Measurements from ENCODE around the gene MRPL55.

The MRPL55 gene

DNA sequence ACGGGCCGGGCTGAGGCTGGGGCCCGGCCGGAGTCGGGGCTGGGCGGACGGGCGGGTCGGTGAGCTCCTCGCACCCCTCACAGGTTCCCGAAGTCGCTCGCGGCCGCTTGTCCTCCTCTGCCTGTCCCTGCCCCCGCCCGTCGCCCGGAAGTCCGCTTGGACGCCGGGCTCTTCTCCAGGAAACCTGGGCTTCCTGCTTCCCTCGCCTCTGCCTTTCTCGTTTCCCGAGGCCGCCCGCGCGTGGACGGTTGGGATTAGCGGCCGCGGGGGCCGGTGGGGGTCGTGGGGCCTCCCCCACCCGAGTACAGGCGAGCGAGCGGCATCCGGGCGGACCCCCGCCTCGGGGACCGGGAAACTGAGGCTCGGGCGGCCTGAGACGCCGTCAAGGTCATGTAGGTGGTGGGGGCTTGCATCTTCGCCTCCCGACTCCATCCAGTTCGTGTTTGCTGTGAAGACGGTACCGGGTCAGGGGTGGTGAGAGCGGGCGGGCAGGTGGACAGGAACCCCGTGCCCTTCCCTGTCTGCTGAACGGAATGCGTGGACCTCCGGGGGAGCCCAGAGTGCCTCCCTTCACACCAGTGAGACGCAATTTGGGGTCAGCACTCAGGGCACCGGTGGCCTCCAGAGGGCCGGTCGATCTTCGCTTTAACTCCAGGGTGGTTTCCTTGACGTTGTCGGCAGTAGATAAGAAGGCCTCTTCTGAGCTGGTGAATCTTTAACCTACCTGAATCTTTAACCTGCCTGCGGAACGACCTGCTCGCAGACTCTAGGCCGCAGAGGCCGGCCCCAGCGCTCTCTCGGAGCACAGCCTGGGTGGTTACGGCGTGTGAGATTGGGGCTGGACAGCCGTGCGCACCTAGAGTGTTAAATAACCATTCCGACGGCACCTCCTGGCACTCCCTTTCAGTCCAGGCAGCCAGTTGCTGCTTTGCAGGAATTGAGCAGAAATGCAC is 25.9 kb downstream of the MRPL55 start:
- DNase-seq = peak; percentile 41

DNA sequence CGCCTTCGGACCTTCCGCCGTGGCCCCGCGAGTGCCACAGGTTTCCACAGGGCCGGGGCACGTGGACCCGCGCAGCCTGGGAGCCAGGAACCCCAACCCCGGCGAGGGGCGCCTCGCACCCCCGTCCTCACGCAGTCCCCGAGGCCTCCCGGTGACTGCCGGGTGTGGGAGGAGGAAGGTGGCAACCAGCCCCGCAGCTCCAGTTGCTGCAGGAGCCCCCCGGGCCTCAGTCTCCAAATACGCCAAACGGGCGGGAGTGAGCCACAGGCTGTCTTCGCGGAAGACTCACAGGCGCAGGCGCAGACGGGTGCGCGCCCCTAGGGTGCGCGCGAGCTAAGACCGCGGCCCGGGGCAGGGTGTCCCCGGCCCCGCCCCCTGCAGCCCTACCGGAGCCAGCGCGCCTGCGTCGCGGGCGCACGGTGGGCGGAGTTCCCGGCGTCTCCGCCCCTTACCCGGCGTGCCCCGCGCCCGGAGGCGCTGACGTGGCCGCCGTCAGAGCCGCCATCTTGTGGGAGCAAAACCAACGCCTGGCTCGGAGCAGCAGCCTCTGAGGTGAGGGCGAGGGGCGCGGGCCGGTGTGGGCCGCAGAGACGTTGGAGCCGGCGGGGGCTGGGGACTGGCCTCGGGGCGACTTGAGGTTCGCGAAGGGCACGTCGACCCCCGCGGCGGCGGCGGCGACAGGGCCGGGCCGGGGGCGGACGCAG is 26.7 kb downstream of the MRPL55 start, which contains the start of gene ARF1:
ARF1 (plus strand) TSS at position 495 of the 704 bp plus-strand sequence. CDS start 14,407 bp downstream, outside the sequence.
- DNase-seq = peak; percentile 93

DNA sequence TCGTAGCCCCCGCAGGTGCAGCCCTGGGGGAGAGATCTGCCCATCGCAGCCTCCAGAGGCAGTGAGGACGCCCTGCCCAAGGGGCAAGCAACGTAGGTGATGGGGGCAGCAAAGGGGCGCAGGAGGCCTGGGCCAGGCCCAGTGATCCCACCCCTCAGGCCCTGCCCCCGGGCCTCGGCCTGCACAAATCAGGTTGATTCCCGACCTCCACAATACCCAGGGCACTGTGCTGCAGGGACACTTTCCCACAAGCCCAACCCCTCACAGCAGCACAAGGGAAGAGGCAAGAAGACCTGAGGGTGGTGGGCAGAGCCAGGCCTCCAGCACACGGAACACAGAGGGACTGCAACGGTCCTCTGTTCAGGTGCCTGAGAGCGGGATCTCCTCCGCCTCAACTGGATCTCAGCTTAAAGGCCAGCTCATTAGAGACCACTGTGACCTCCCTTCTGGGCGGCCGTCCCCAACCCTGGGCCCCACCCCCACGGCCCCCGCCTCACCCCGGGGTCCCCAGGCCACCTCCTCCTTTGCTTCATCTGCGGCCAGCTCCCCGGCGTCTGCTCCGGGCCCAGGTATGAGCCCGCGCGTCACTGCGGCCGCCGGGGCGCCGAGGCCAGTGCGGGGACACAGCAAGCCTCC is 27.4 kb downstream of the MRPL55 start:
- no peak for DNase-seq

DNA sequence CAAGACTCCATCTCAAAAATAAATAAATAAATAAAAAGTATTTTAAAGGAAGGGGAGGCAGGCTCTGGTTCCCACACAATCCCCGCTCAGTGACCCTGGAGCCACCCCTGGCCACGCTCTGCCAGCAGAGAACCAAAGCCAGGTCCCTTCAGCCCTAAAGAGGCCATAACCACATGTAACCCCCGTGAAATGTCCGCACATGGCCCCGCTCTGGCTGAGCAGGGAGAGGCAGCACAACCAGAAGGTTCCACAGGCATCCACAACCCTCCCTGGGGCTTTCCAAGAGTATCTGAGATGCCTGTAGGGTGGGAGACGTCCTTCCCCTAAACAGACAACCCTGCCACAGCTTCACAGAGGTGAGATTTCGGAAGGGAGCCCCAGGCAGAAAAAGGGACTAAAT is 28.0 kb downstream of the MRPL55 start:
- DNase-seq = no peak

DNA sequence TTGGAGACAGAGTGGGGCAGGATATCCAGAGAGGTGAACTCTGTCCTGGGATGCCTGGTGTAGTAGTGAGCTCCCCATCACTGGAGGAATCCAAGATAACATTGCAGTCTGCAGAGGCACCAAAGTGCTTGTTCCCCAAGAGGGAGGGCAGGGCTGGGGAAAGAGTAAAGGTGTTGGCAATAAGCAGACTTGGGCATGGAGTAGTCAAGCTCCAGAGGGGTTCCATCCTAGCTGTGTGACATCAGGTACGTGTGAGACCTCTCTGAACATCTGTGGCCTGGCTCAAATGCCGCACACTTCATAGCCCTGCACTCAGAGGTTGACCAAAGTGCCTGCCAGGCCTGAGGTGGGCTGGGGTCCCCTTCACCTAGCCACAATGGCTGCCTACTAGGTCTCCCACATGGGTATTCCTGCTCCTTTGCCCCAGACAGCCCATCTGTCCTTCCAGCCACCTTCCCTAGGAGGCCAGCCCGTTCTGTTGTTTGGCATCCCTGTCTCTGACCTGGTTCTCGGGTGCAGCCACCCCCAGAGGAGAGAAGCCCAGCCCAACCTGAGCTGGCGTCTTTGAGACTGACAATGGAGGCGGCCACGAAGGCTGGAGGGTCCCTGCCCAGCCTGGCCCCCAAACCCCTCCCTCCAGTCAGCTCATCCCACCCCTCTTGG is 29.4 kb downstream of the MRPL55 start:
- DNase-seq = no peak

DNA sequence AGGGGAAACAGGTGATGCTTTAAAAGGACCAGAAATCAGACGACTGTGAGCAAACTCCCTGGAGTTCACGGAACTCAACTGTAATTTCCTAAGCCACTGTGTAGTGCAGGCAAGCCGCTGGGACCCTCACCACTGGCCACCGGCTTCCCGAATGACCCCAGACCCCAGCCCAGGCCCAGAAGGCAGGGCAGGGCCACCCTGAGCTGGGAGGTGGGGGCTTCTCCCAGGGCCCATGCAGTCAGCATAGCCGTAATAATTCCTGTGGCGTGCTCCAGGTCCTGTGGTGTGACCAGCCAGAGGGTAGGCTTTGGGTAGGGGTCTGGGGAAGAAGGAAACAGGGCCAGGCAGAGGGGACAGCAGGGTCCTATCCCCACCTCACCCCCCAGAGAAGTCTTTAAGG is 30.1 kb downstream of the MRPL55 start:
- no peak for DNase-seq

DNA sequence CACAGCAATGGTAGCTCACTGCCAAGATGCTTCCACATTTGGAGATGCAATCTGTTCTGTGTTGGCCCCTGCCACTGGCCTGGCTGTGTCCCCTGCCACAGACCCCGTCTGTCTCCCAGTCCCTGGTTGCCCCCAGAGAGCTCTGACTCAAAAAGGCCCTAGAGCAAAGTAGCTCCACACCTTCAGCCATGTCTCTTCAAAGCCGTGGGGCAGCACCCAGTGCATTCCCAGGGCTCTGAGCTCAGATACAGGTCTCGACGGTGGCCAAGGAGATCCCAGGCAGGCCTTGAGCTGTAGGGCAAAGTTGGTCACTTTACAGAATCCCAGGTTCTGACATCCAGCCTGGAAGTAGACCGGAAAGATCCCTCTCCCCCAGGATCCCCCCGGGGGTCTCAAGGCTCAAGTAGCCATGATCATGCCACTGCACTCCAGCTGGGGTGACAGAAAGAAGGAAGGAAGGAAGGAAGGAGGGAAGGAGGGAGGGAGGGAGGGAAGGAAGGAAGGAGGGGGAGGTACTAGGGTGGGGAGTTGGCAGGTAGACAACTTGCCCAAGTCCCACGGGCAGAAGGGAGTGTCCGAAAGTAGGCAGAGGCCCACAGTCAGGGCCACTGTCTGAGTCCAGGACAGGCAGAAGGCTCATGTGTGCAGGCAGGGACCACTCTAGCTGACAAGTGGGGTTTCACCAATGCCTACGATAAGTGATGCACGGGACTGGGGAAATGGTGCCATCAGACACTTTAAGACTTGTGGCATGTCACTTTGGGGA is 31.4 kb downstream of the MRPL55 start:
- no peak for DNase-seq

DNA sequence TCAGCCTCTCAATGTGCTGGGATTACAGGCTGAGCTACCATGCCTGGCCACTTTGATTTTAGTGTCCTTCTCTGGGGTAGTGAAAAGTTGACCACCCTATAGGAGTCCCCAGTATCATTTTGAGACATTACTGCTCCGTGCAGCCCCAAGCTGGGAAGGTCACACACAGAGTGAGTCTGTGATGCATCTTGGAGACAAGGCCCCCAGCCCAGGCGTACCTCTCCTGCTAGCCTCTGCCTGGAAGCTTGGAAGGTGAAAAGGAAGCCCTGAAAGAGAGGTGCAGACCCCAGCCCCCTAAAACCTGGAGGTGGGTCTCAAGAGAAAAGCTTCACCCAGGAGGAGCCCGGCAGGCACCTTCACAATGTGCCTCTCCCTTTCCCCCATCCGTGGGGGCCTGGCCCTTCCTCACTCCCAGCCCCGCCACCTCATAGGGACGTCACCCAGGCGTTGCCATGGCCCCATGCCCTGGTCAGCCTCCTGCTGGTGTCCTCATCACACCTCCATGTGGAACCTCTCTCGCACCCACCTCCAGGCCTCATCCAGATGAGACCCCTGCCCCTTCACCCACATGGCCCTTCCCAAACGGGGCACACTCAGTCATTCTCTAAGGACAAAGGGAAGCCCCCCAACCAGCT is 32.2 kb downstream of the MRPL55 start:
- DNase-seq = no peak

DNA sequence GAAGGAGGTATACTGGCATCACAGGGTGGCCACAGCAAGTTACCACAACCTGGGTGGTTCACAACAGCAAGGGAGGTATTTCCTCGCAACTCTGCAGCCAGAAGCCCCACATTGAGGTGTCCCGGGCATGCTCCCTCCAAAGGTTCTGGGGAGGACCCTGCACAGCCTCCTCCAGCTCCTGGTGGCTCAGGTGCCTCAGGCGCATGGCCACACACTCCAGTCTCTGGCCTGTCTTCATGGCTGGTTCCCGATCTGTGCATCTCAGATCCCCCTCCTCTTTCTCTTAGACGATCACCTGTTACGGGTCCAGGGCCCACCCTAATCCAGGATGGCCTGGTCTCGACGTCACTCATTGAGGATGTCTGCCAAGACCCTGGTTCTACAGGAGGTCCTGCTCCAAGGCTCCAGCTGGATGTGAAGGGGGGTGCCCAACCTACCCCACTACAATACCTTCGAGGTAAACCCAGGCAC is 33.3 kb downstream of the MRPL55 start:
- DNase-seq = no peak

DNA sequence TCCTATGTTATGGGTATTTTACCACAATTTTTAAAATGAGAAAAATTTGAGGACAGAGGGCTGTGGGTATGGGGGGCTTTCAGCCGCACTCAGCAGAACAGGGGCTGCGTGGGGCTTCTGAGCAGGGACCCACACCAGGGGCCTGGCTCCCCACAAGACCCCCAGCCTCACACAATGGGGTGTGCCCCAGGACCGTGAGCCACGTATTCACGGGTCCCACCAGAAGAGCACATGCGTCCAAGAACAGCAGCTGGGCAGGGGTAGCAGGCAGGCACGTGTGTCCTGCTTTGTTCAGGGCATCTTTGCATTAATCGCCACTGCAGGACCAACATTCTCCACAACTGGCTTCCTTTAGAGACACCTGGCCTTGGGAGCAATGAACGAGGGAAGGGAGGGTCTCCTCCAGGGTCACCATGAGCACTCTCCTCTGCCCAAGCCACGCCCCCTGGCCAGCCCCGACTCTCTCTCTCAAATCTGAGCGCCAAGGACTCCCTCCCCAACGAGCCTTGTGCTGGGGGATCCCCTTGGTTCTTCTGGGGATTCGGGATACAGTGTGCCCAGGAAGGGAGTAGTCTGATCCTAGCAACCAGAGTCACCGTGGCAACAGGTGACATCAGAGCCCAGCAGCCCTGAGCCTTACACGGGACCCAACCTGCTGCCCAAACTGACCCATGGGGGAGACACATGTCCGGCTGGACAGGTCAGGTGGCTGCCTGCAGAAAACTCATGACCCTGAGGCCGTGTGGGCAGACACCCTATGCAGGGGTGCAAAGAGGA is 34.0 kb downstream of the MRPL55 start:
- no peak for DNase-seq

DNA sequence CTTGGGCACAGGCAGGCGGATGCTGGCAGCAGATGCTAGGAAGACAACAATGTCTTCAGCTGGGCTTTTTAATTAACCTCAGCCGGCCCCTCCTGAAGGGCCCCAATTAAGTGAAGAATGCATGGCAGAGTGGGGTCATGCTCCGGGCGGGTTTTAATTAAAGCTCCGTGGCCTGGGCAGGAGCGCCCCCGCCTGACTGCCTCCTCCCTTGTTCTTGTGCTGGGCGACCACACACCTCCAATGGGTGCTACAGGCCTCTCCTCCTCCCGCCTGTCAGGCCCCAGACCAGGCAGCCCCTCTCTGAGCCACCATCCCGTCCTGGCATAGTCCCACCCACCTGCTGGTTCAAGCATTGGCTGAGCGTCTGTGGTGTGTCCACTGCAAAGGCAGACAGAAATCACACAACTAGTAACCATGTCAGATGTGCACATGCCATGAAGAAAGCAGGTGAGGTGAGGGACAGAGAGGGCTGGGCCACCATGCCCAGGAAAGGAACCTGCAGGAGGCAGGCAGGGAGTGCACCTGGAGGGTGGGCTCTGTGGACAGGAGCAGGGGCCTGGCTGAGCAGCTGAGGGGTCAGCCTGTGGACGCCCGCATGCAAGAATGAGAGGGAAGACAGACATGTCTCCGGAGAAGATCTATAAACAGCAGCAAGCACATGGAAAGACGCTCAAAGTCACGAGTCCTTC is 35.1 kb downstream of the MRPL55 start:
- no peak for DNase-seq

DNA sequence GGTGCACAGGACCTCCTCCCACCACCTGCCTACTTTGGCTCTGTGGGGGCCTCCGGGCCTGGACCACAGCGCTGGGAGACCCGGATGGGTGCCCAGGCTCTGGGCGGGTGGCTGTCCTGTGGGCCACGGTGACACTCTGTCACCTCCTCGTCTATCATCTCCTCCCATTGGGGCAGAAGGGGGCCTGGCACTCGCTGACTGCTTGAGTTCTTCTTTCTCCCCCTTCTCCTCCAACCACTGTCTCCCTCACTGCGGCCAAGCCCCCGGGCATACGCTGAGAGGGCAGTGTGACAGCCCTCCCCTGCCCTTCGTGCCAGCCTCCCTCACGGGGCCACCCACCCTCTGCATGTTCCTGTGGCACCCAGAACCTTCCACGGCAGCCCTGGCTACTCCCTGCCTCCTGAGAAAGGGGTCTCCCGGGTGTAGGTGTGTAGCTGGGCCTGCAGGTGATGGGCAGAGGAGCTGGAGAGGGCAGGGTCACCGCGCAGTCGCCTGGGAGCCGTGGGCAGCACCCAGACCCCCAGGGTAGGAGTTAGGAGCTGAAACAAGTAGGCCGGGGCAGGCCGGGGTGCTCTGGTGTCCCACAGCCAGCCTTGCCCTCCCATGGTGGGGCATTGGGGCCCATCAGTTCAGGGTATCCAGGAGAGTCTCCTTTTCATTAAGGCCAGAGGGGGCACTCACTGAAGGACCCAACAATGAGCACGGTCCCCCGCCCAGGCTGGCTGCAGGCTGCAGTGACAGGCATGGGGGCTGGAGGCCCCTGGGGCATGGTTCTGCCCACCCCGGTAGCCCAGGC is 35.8 kb downstream of the MRPL55 start:
- no peak for DNase-seq

DNA sequence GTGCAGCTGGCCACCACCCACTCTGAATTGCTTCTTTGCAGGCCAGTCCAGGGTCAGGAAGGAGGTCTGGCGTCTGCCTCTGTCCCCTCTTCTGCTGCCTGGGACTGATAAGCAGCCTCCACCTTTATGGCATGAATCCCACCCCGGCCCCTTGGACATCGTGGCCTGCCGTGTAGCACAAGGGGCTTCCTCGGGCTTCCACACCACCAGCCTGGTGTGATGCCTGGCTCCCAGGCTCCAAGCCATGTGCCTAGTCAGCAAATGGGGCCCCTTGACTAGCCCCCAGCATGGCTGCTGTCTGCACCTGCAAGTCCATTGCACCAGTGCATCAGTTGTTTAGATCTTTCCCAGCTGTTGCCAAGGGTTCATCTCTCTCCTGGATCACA is 36.4 kb downstream of the MRPL55 start:
- DNase-seq = no peak

DNA sequence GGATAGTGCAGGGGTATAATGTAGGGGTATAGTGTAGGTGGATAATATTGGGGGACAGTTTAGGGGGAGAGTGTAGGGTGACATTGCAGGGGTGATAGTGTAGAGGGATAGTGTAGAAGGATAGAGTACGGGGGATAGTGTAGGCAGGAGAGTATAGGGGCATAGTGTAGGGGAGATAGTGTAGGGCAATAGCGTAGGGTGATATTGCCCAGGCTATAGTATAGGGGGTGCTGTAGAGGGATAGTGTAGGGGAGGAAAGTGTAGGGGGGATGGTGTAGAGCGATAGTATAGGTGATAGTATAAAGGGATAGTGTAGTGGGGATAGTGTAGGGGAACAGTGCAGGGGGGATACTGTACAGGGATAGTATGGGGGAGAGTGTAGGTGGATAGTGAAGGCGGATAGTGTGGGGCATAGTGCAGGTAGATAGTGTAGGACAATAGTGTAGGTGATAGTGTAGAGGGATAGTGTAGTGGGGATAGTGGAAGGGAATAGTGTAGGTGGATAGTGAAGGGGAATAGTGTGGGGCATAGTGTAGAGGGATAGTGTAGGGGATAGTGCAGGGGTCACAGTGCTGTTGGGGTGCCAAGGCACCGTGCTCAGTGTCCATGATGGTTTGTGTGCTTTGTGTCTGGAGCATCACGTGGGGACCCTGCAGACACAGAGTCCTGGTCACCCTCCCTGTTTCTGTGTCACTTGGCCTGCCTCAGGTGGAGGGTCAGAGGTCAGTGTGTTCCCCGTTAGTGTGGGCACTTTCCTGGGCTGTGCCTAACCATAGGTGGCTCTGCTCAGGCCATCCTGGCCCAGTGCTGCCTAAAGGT is 37.1 kb downstream of the MRPL55 start:
- no peak for DNase-seq

DNA sequence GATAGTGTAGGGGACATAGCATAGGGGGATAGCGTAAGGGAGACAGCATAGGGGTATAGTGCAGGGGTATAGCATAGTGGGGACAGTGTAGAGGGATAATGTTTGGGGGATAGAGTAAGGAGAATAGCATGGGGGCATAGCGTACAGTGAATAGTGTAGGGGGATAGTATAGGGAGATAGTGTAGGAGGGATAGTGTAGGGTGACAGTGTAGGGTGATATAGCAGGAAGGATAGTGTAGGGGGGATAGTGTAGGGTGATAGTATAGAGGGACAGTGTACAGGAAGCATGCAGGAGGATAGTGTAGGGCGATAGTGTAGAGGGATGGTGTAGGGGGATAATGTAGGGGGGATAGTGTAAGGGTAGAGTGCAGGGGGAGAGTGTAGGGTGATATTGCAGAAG is 38.2 kb downstream of the MRPL55 start:
- DNase-seq = no peak

DNA sequence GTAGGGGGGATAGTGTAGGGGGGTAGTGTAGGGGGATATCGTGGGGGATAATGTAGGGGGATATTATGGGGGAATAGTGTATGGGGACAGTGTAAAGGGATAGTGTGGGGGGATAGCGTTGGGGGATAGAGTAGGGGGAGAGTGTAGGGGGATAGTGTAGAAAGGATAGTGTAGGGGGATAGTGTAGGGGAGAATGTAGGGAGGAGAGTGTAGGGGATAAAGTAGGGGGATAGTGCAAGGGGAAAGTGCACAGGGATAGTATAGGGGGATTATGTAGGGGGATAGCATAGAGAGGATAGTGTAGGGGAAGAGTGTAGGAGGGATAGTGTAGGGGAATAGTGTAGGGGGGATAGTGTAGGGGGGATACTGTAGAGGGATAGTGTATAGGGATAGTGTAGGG is 38.9 kb downstream of the MRPL55 start:
- no peak for DNase-seq

DNA sequence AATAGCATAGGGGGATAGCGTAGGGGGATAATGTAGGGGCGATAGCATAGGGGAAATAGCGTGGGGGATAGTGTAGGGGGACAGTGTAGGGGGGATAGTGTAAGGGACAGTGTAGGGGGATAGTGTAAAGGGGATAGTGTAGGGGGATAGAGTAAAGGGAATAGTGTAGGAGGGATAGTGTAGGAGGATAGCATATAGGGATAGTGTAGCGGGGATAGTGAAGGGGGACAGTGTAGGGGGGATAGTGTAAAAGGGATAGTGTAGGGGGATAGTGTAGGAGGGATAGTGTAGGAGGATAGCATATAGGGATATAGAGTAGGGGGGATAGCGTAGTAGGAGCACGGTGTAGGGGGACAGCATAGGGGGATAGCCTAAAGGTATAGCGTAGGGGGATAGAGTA is 40.7 kb downstream of the MRPL55 start:
- DNase-seq = no peak

DNA sequence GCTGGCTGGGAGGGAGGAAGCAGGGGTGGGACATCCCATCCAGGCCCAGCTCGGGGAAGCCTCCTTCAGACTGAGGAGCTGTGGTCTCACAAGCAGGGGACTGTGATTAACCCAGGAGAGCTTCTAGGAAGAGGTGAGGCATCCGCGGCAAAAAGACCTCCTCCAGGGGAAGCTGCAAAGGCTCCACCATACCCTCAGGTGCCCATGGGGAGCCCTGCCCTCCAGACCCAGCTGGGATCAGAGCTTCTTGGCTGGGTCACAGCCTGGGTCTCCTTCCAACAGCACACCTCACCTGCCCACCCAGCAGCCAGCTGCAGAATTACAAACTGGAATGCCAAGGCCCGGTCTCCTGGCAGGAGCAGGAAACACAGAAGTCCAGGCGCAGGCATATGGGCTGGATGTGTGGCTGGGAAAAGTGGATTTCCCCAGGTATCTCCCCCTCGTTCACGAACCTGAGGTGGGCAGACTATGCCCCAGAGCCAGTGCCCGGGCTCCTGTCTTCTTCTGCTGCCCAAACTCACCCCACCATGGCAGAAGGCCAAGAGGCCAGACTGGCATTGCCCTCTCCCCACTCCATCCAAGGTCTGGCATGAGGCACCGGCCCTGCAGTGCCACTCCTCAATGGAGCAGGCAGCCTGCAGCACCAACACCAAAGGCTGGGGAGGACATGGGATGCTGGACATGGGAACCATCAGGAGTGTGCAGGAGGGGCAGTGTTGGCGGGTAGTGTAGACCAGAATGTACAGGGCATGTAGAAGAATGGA is 42.0 kb downstream of the MRPL55 start:
- no peak for DNase-seq

Measured in CD4-positive, alpha-beta T cell treated with Interleukin-17A for 1 hour (primary cell).